GM10847 (cell line): ENCODE data around the gene SLC39A9.

ENCODE experiments used
- POLR2A ChIP-seq: IDR thresholded peaks from 2 replicates; pipeline ENCODE4 v1.6.1; 2011; ENCODE audit not compliant: insufficient read length; ENCODE audit errors: extremely low read depth

The SLC39A9 gene

DNA sequence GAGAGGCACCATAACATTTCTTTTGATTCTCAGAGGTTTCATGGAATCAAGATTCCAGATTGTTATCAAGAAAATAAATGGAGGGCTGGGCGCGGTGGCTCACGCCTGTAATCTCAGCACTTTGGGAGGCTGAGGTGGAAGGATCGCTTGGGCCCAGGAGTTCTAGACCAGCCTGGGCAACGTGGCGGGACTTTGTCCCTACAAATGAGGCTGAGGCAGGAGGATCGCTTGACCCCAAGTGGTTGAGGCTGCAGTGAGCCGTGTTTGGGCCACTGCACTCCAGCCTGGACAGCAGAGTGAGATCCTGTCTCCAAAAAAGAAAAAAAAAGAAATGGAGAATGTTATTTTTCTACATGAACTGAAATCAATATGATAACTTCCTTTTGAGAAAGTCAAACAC, 1.3 kb downstream of the SLC39A9 start:
- TF ChIP-seq POLR2A = no peak

DNA sequence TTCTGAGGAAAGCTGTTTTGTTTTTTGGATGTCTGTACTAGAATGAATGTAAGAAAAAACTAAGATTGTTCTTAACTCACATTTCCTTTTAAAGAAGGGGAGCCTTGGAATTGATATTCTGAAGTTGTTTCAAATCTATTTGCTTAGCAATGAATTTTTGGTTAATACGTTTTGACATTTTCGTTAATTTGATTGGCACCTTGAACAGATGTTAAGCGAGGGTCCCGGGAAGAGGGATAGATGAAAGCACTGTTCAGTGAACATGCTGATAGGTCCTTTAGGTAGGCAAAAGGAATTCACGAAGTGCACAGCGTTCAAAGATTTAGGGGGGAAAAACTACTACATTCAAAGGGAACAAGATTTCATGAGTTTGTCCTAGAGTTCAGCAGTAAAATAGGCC, 1.7 kb downstream of the SLC39A9 start:
- TF ChIP-seq POLR2A = no peak

DNA sequence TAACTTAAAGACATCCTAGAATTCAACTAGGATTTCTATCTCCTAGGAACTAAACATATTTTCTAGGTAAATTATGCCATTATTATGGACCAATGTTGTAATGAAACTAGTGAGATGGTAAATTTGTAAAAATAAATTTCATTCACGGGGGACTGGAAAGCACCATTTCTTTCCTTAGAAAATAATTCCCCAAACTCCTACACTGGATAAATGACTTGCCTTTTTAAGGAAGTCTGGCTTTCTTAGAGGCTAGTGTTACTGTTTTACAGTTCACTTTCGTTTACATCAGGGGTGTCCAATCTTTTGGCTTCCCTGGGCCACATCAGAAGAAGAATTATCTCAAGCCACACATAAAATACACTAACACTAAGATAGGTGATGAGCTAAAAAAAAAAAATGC, 3.3 kb downstream of the SLC39A9 start:
- TF ChIP-seq POLR2A = no peak

DNA sequence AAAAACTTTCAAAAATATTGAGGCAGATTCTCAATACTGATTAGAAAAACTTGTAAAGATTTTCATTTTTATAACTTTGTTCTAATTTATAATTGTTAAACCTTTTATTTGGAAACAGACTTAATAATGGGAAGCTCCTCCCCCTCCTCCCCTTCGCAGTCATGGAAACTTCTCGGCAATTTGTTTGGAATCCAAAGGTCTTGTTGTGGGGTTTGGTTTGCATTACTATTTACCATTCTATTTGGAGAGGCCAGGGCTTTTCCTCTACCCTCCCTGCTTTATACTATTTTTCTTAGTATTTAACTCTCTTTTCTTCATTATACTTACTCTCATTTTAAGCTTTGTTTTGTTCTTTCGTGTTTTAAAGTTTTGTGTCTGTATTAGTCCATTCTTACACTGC, 6.0 kb downstream of the SLC39A9 start:
- no peak for TF ChIP-seq POLR2A

DNA sequence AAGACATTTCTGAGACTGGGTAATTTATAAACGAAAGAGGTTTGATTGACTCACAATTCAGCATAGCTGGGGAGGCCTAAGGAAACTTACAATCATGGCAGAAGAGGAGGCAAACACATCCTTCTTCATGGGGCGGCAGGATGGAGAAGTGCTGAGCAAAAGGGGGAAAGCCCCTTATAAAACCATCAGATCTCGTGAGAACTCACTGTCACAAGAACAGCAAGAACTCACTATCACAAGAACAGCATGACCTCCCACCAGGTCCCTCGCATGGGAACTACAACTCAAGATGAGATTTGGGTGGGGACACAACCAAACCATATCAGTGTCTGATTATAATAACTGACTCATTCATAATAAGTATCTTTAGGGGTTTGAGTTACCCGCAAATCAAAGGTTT, 6.4 kb downstream of the SLC39A9 start:
- TF ChIP-seq POLR2A = no peak

DNA sequence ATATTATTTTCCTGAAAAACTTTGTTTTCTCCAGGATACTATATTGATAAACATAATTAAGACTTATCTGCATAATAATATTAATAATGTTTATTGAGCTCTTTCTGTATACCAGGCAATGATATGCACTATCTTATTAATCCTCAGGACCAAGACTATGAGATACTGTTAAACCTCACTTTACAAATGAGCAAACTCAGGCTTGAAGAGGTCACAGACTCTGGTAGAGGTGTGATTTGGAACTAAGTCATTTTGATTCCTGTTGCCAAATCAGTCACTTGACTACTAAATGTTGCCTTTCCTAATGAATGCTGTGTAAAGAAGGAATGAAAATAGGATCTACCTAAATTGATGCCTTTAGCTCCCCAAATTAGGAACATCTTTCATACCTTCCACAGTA, 7.3 kb downstream of the SLC39A9 start:
- TF ChIP-seq POLR2A = no peak

DNA sequence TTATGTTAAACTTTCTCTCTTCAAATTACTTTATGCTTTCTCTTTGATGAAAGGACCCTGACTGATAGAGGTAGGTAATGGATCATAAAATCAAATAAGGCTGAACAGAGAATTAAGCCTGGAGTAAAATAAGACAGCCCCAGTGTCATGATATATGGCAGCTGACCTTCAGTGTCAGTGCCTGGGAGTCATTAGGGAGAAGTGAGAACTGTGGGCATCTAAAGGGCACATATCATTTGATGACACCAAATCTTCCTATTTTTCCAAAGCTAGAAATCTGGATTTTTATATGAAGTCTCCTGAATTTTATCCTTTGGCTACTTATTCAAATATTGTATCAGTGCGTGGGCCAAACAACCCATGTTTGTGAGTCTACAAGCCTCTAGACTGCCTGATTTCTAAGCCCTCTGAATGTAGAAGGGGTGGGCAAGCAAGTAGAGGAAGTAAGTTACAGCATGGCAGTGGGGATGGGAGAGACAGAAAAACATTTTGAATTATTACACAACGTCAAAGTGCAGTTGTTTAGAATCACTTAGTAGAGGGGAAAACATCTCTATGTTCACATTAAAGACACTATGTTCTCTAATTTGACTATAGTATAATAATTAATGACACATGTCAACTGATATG, 10.0 kb downstream of the SLC39A9 start:
- TF ChIP-seq POLR2A = no peak

DNA sequence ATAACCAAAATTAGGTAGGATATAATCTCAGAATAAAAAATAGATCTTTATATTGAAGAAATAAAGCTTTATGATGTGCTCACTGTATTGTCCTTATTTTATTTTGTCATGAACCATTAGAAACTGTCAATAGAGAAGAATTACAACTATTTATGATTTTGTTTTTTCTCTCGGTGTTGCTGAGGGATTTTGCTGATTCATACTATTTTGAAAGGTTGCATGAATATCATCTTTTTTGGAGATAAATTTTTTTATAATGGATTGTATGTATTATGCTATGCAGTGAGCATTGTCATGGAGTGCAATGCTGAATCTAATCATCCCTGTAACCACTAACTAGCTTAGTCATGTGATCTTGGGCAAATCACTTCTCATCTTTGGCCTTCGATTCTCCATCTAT, 15.0 kb downstream of the SLC39A9 start:
- TF ChIP-seq POLR2A = no peak

DNA sequence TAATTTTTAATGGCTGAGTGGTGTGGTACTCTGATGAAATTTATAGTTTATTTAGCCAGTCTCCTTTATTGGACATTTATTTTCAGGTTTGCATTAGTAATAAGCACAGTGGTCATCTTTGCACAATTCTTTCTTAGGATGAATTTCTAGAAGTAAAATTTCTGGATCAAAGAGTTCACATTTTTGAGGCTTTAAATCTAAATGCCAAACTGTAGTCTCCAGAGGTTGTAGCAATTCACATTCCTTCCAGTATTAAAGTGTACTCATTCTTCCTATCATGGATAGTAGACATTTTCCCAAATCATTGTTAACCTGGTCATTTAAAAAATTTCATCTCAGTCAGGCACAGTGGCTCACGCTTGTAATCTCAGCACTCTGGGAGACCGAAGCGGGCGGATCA, 24.8 kb downstream of the SLC39A9 start:
- no peak for TF ChIP-seq POLR2A

DNA sequence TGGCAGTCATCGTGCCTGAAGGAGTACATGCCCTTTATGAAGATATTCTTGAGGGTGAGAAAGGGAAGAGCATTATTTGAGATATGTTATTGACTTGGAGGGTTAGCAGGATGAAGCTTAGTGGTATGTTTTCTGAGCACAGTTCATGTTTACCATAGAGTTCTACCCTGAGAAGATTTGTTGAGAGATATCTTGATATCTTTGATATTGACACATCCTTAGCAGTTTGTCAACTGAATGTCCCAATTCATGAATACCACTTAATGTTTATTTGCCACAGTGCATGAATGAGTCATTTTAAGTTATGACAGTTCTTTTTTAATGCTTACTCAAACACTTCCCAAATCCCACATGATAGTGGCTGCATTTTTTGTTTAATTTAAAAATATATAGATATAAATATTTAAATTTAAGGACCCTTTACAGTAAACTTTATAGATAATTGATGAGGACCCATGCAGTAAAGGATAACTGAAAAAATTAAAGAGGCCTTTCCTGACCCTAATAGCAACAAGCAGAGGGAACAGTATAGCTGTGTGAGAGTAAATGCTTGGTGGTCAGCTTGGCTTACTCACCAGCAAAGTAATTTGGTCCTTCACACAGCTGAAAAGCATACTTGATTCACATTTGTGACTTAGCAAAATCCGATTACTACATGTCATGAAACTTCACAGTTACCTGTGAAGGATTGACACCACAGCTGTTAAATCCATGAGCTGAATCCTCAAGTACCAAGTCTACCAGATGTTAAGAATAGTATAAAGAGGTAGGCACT, 25.8 kb downstream of the SLC39A9 start:
- TF ChIP-seq POLR2A = no peak

DNA sequence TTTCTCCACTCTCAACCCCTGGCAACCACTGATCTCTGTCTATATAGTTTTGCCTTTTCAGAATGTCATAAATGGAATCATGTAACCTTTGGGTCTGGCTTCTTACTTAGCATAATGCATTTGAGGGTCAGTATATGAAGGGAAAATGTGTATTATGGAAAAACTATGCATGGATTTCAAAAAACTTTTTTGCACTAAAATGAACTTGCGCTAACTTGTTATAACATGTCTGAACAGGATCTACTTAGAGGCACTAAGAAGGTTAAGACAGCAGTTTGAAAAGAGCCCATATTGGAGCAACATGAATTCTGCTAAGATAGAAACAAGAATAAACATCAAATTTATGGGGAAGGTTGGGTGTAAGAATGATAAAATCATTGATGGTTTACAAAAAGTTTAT, 29.1 kb downstream of the SLC39A9 start:
- no peak for TF ChIP-seq POLR2A

DNA sequence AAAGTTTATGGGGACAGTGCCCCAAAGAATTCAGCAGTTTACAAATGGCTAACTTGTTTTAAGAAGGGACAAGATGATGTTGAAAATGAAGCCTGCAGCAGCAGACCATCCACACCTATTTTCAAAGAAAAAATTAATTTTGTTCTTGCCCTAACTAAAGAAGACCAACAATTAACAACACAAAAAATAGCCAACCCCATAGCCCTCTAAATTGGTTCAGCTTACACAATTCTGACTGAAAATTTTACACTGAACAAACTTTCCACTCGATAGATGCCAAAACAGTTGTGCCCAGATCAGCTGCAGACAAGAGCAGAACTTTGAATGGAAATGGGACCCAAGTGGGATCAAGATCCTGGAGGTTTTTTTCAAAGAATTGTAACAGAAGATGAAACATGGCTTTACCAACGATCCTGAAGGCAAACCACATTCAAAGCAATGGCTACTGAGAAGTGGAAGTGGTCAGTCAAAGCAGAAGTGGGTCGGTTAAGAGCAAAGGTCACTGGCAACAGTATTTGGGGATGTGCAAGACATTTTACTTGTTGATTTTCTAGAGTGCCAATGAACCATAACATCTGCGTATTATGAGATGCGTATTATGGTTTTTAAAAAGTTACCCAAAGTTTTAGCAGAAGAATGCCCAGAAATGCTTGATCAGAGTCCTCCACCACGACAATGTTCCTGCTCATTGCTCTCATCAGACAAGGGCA, 30.0 kb downstream of the SLC39A9 start:
- no peak for TF ChIP-seq POLR2A

DNA sequence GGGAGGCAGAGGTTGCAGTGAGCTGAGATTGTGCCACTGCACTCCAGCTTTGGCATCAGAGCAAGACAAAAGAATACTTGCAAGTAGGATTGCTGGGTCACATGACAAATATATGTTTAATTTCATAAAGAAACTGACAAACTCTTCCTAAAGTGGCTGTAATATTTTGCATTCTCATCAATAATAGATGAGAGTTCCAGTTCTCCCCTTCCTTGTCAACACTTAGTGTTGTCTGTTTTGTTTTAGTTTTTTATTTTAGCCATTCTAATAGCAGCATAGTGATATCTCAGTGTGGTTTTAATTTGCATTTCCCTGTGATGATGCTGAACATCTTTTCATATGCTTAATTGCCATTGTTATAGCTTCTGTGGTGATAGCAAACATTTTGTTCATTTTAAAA, 31.2 kb downstream of the SLC39A9 start:
- TF ChIP-seq POLR2A = no peak

DNA sequence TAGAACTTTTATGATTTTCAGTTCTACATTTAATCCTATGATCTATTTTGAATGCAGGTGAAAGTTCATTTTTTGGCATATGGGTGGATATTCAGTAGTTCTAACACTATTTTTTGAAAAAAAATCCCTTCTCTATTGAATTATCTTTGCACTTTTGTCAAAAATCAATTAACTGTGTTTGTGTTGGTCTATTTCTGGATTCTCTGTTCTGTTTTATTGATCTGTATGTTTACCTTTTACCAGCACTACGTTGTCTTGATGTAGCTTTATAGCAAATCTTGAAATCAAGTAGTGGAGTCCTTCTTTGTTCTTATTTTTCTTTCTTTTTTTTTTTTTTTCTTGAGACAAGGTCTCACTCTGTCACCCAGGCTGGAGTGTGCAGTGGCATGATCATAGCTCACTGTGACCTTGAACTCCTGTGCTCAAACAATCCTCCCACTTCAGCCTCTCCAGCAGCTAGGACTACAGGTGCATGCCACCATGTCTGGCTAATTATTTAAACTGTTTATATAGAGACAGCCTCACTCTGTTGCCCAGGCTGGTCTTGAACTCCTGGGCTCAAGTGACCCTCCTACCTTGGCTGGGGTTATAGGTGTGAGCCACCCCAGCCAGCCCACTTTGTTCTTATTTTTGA, 31.9 kb downstream of the SLC39A9 start:
- TF ChIP-seq POLR2A = no peak

DNA sequence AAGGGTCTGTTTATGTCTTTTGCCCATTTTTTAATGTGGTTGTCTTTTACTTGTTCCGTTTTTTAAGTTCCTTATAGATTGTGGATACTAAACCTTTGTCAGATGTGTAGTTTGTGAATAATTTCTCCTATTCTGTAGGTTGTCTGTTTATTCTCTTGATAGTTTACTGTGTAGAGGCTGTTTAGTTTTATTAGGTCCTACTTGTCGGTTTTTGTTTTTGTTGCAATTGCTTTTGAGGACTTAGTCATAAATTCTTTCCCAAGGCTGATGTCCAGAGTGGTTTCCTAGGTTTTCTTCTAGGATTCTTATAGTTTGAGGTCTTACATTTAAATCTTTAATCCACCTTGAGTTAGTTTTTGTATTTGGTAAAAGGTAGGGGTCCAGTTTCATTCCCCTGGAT, 33.9 kb downstream of the SLC39A9 start:
- no peak for TF ChIP-seq POLR2A
